GM19099 (cell line): ENCODE data around the gene DIAPH3.

Experiments used
- POLR2A ChIP-seq: IDR thresholded peaks from 3 replicates; pipeline ENCODE4 v1.6.1; 2011; ENCODE audit warnings: low read depth; ENCODE audit not compliant: insufficient read length; ENCODE audit errors: extremely low read depth

The DIAPH3 gene

GRCh38 chr13:60165391-60166099 is 1.8 kb upstream of the DIAPH3 start:
- TF ChIP-seq POLR2A, result no peak

- no peak for TF ChIP-seq POLR2A
Observed at GRCh38 chr13:60164234-60164889, 634 bp upstream of the DIAPH3 start.

- no peak for TF ChIP-seq POLR2A
Observed at GRCh38 chr13:60162096-60162495, 1.6 kb downstream of the DIAPH3 start.

- TF ChIP-seq POLR2A, result no peak
Observed at GRCh38 chr13:60158321-60158801, 5.4 kb downstream of the DIAPH3 start.

- TF ChIP-seq POLR2A, result no peak
Observed at GRCh38 chr13:60155978-60156377, 7.8 kb downstream of the DIAPH3 start.

GRCh38 chr13:60152904-60153303 is 10.8 kb downstream of the DIAPH3 start:
- no peak for TF ChIP-seq POLR2A

GRCh38 chr13:60152114-60152513 is 11.6 kb downstream of the DIAPH3 start:
- TF ChIP-seq POLR2A, result no peak

- no peak for TF ChIP-seq POLR2A
Observed at GRCh38 chr13:60150538-60150937, 13.2 kb downstream of the DIAPH3 start.

GRCh38 chr13:60148918-60149317 is 14.8 kb downstream of the DIAPH3 start:
- TF ChIP-seq POLR2A, result no peak

- TF ChIP-seq POLR2A, result no peak
Observed at GRCh38 chr13:60147361-60147760, 16.4 kb downstream of the DIAPH3 start.

GRCh38 chr13:60146471-60146870 is 17.3 kb downstream of the DIAPH3 start:
- TF ChIP-seq POLR2A, result no peak

GRCh38 chr13:60143775-60144174 is 20.0 kb downstream of the DIAPH3 start:
- no peak for TF ChIP-seq POLR2A

- no peak for TF ChIP-seq POLR2A
Observed at GRCh38 chr13:60139272-60139671, 24.5 kb downstream of the DIAPH3 start.

GRCh38 chr13:60138674-60139073 is 25.1 kb downstream of the DIAPH3 start:
- no peak for TF ChIP-seq POLR2A

- no peak for TF ChIP-seq POLR2A
Observed at GRCh38 chr13:60137911-60138560, 25.7 kb downstream of the DIAPH3 start.

GRCh38 chr13:60135344-60135743 is 28.4 kb downstream of the DIAPH3 start:
- no peak for TF ChIP-seq POLR2A

- TF ChIP-seq POLR2A, result no peak
Observed at GRCh38 chr13:60134376-60134775, 29.4 kb downstream of the DIAPH3 start.

GRCh38 chr13:60121337-60121687 is 42.4 kb downstream of the DIAPH3 start:
- TF ChIP-seq POLR2A, result no peak
